ENCODE measurements around the gene MBD3L1. TPM values are rescaled to one million over a fixed set of nuclear protein-coding genes. Genes with fewer than 3 reads are reported as not detected.

Gene MBD3L1
- total and polyA plus RNA-seq, 9 of the 15 experiments (the other 6 are each of a cell fraction or from before 2014, with no cell fraction given), result not detected

DNA sequence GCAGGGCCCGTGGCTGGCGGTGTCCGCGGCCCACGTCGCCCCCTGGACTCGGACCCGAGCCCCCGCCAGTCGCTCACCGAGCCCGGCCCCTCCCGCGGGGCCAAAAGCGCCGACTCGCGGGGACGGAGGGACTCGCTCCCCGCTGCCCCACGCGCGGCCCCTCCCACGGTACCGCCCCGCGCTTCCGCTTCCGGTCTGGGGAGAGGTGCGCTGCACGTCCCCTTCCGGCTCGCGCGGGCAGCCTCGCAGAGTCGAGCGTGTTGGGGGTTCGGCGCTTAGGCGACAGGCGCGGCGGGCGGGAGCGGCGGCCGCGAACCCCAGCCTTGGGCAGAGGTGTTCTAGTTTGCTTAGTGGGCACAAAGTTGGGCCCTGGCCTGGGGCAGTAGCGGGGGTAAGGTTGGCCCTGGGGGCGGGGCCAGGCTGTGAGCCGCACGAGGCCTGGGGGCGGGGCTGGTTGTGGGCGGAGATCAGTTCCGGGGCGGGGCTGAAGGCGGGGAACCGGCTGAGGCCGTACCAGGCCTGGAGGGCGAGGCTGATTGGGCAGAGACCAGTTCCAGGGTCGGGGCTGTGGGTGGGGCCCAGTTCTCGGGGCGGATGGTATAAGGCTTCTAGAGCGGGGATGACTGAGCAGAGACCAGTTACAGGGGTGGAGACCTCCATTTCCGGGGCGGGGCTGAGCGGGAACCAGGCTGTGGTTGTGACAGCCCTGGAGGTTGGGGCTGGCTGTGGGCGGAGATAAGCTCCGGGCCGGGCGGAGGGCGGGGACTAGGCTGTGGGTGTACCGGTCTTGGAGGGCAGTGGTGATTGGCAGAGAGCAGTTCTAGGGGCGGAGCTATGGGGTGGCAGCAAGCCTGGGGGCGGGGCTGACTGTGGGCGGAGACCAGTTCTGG is at the start of gene MBD3L1, which contains the start of gene ZNF558 (continued):
- TF ChIP-seq E2F8 (IDR thresholded peaks at IDR 0.05; ENCODE audit: low read depth, partially characterized antibody) (peak; percentile 90), ZFPM2 (CRISPR knock-in tag; IDR thresholded peaks at IDR 0.05) (no peak), SRSF3 (IDR thresholded peaks at IDR 0.05; ENCODE audit: insufficient read depth, low read length) (no peak), ERF (CRISPR knock-in tag; IDR thresholded peaks at IDR 0.05) (peak; percentile 1; the same call in 1 of the 2 replicates), L3MBTL2 (IDR thresholded peaks at IDR 0.05) (peak; percentile 77), HDAC8 (tag; IDR thresholded peaks at IDR 0.05) (no peak), CHD4 (IDR thresholded peaks at IDR 0.05; ENCODE audit: insufficient read depth, insufficient replicate concordance, low read depth, low read length, poor library complexity, severe bottlenecking) (peak; percentile 46), ZSCAN29 (IDR thresholded peaks at IDR 0.05) (no peak), PRMT5 (CRISPR knock-in tag; IDR thresholded peaks at IDR 0.05) (no peak), PHF21A (IDR thresholded peaks at IDR 0.05; ENCODE audit: borderline replicate concordance, low read depth) (peak; percentile 62; the same call in 1 of the 2 replicates), YY1 (IDR thresholded peaks at IDR 0.05; ENCODE audit: borderline replicate concordance in 1 of 3, control insufficient read depth in 1 of 3, extremely low read depth in 1 of 3, insufficient read depth in 3 of 3, insufficient read length in 1 of 3, insufficient replicate concordance in 2 of 3, low read depth in 1 of 3, low read length in 2 of 3) (peak in 1 of 3 experiments; percentile 38), NCOA2 (IDR thresholded peaks at IDR 0.05; ENCODE audit: partially characterized antibody in 2 of 2) (no peak), GTF2E2 (tag; IDR thresholded peaks at IDR 0.05) (peak; percentile 86)
- TF ChIP-seq, protein P1, sequence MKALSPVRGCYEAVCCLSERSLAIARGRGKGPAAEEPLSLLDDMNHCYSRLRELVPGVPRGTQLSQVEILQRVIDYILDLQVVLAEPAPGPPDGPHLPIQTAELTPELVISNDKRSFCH (CRISPR knock-in tag; IDR thresholded peaks at IDR 0.05), result no peak
- TF ChIP-seq, protein P1 (tag; IDR thresholded peaks at IDR 0.05), result peak; percentile 81; the same call in 1 of the 2 replicates
- TF ChIP-seq, protein P2, sequence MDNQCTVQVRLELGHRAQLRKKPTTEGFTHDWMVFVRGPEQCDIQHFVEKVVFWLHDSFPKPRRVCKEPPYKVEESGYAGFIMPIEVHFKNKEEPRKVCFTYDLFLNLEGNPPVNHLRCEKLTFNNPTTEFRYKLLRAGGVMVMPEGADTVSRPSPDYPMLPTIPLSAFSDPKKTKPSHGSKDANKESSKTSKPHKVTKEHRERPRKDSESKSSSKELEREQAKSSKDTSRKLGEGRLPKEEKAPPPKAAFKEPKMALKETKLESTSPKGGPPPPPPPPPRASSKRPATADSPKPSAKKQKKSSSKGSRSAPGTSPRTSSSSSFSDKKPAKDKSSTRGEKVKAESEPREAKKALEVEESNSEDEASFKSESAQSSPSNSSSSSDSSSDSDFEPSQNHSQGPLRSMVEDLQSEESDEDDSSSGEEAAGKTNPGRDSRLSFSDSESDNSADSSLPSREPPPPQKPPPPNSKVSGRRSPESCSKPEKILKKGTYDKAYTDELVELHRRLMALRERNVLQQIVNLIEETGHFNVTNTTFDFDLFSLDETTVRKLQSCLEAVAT (IDR thresholded peaks at IDR 0.05), result no peak
- TF ChIP-seq, protein P3, sequence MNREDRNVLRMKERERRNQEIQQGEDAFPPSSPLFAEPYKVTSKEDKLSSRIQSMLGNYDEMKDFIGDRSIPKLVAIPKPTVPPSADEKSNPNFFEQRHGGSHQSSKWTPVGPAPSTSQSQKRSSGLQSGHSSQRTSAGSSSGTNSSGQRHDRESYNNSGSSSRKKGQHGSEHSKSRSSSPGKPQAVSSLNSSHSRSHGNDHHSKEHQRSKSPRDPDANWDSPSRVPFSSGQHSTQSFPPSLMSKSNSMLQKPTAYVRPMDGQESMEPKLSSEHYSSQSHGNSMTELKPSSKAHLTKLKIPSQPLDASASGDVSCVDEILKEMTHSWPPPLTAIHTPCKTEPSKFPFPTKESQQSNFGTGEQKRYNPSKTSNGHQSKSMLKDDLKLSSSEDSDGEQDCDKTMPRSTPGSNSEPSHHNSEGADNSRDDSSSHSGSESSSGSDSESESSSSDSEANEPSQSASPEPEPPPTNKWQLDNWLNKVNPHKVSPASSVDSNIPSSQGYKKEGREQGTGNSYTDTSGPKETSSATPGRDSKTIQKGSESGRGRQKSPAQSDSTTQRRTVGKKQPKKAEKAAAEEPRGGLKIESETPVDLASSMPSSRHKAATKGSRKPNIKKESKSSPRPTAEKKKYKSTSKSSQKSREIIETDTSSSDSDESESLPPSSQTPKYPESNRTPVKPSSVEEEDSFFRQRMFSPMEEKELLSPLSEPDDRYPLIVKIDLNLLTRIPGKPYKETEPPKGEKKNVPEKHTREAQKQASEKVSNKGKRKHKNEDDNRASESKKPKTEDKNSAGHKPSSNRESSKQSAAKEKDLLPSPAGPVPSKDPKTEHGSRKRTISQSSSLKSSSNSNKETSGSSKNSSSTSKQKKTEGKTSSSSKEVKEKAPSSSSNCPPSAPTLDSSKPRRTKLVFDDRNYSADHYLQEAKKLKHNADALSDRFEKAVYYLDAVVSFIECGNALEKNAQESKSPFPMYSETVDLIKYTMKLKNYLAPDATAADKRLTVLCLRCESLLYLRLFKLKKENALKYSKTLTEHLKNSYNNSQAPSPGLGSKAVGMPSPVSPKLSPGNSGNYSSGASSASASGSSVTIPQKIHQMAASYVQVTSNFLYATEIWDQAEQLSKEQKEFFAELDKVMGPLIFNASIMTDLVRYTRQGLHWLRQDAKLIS (CRISPR knock-in tag; IDR thresholded peaks at IDR 0.05), result no peak
